Loucy (cell line): Measurements from ENCODE around the gene FERD3L.

ENCODE experiments used
- EZH2phosphoT487 ChIP-seq: fragments of 200-600 bp; IDR thresholded peaks from 2 replicates; pipeline ENCODE4 v1.6.1; 2018; ENCODE audit warnings: antibody characterized with exemption, mild to moderate bottlenecking, moderate library complexity, borderline replicate concordance
- TF ChIP-seq, protein P1 (sequence below): fragments of 200-600 bp; sonication (generic); conservative IDR thresholded peaks from 2 replicates; pipeline ENCODE4 v1.5.1; 2014; ENCODE audit warnings: mild to moderate bottlenecking, antibody characterized with exemption, low read length

DNA sequence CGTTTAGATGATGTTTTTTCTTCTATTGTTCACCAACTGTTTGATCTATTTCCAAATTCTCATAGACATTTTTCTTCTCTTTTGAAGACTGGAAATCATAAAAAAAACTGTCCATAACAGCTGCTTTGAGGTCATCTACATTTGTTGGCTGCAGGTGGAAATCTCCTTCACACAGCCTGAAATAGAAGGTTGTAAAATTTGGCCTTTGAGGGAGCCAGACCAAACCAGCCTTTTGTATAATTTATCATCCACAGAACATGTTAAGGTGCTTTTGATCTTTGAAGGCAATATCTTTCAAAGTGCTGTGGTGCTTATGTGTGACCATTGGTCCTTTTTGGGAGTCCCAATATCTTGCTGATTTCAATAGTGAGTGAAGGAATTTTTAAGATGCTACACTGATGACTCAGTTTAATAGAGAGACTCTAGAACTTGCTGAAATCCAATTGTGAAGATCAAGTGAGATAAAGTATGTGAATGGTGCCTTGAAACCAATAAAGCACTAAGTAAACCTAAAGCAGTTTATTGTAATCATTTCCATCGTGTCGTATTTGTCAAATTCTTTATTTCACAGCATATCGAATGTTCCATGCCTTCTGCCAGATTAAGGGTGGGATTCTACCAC lies 5.4 kb downstream of the FERD3L start:
- TF ChIP-seq, protein P1, sequence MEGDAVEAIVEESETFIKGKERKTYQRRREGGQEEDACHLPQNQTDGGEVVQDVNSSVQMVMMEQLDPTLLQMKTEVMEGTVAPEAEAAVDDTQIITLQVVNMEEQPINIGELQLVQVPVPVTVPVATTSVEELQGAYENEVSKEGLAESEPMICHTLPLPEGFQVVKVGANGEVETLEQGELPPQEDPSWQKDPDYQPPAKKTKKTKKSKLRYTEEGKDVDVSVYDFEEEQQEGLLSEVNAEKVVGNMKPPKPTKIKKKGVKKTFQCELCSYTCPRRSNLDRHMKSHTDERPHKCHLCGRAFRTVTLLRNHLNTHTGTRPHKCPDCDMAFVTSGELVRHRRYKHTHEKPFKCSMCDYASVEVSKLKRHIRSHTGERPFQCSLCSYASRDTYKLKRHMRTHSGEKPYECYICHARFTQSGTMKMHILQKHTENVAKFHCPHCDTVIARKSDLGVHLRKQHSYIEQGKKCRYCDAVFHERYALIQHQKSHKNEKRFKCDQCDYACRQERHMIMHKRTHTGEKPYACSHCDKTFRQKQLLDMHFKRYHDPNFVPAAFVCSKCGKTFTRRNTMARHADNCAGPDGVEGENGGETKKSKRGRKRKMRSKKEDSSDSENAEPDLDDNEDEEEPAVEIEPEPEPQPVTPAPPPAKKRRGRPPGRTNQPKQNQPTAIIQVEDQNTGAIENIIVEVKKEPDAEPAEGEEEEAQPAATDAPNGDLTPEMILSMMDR: no peak
- TF ChIP-seq EZH2phosphoT487: no peak
